Neural cell (in vitro differentiated cells): ENCODE measurements around the gene AK8. TPM values are rescaled to one million over a fixed set of nuclear protein-coding genes. Genes with fewer than 3 reads are reported as not detected.

ENCODE experiments used
- H2AFZ ChIP-seq: fragments of 200-600, 300-800 bp; sonication (generic), shearing (Covaris generic); 2 replicates; pipeline ENCODE4 v1.6.0; 2014; ENCODE audit warnings: low read depth, mild to moderate bottlenecking, antibody characterized with exemption, low read length, moderate library complexity
- H3F3A ChIP-seq: fragments of 200-600 bp; shearing (Covaris generic); 2 replicates; pipeline ENCODE4 v1.6.1; 2016; ENCODE audit warnings: mild to moderate bottlenecking, moderate library complexity, mixed read lengths, antibody characterized with exemption, low read length; ENCODE audit not compliant: insufficient read depth, poor library complexity, severe bottlenecking
- H3K27ac ChIP-seq: fragments of 200-600, 300-800 bp; sonication (generic), shearing (Covaris generic); 2 replicates; pipeline ENCODE4 v1.5.1; 2014; ENCODE audit warnings: mild to moderate bottlenecking, low read length, moderate library complexity
- H3K27me3 ChIP-seq: fragments of 300-800, 200-600 bp; sonication (generic), shearing (Covaris generic); 2 replicates; pipeline ENCODE4 v1.6.0; 2014; ENCODE audit warnings: mild to moderate bottlenecking, low read depth, low read length, moderate library complexity; ENCODE audit not compliant: insufficient read depth
- H3K36me3 ChIP-seq: fragments of 300-800, 200-600 bp; sonication (generic), shearing (Covaris generic); 2 replicates; pipeline ENCODE4 v1.5.1; 2014; ENCODE audit warnings: mild to moderate bottlenecking, antibody characterized with exemption, low read length, moderate library complexity; ENCODE audit not compliant: insufficient read depth
- H3K4me2 ChIP-seq: fragments of 300-800, 200-600 bp; sonication (generic), shearing (Covaris generic); 2 replicates; pipeline ENCODE4 v1.6.0; 2014; ENCODE audit warnings: mild to moderate bottlenecking, low read length
- H3K4me3 ChIP-seq: fragments of 300-800, 200-600 bp; sonication (generic), shearing (Covaris generic); 2 replicates; pipeline ENCODE4 v1.5.1; 2014; ENCODE audit warnings: mild to moderate bottlenecking, low read length, moderate library complexity
- H3K79me2 ChIP-seq: fragments of 200-600 bp; shearing (Covaris generic); replicated peaks from 2 replicates; pipeline ENCODE4 v1.6.0; 2014; ENCODE audit warnings: mild to moderate bottlenecking, low read length, moderate library complexity; ENCODE audit not compliant: insufficient read depth
- H3K9ac ChIP-seq: fragments of 300-800, 200-600 bp; sonication (generic), shearing (Covaris generic); 2 replicates; pipeline ENCODE4 v1.6.1; 2016; ENCODE audit warnings: mild to moderate bottlenecking, low read length, mixed read lengths
- H3K9me2 ChIP-seq: fragments of 200-600 bp; shearing (Covaris generic); 2 replicates; pipeline ENCODE4 v1.6.1; 2016; ENCODE audit warnings: mild to moderate bottlenecking, low read length, mixed read lengths; ENCODE audit not compliant: insufficient read depth
- H3K9me3 ChIP-seq: fragments of 200-600, 300-800 bp; sonication (generic), shearing (Covaris generic); 2 replicates; pipeline ENCODE4 v1.6.1; 2016; ENCODE audit warnings: mild to moderate bottlenecking, mixed run types, low read length, moderate library complexity, mixed read lengths
- H4K20me1 ChIP-seq: fragments of 200-600 bp; shearing (Covaris generic); 2 replicates; pipeline ENCODE4 v1.6.1; 2016; ENCODE audit warnings: mild to moderate bottlenecking, mixed run types; ENCODE audit not compliant: insufficient read depth
- EP300 ChIP-seq: fragments of 450-650 bp; conservative IDR thresholded peaks from 2 replicates; pipeline ENCODE4 v1.6.1; 2014; ENCODE audit warnings: antibody characterized with exemption, mild to moderate bottlenecking, moderate library complexity; ENCODE audit not compliant: poor library complexity, severe bottlenecking
- EZH2 ChIP-seq: fragments of 200-600, 300-800 bp; shearing (Covaris generic), sonication (generic); IDR thresholded peaks from 2 replicates; pipeline ENCODE4 v1.6.1; 2014; ENCODE audit warnings: antibody characterized with exemption, low read length, borderline replicate concordance, mild to moderate bottlenecking; ENCODE audit not compliant: insufficient read depth, poor library complexity, severe bottlenecking
- MXI1 ChIP-seq: fragments of 450-650 bp; conservative IDR thresholded peaks from 2 replicates; pipeline ENCODE4 v1.6.1; 2014; ENCODE audit warnings: antibody characterized with exemption, mild to moderate bottlenecking; ENCODE audit not compliant: poor library complexity, severe bottlenecking
- POLR2AphosphoS5 ChIP-seq: IDR thresholded peaks from 2 replicates; pipeline ENCODE4 v1.6.1; 2012
- RAD21 ChIP-seq: fragments of 450-650 bp; conservative IDR thresholded peaks from 2 replicates; pipeline ENCODE4 v1.6.1; 2014; ENCODE audit warnings: antibody characterized with exemption, mild to moderate bottlenecking, moderate library complexity
- SMC3 ChIP-seq: fragments of 450-650 bp; conservative IDR thresholded peaks from 2 replicates; pipeline ENCODE4 v1.6.1; 2014; ENCODE audit warnings: antibody characterized with exemption, mild to moderate bottlenecking, moderate library complexity; ENCODE audit not compliant: poor library complexity
- TAF1 ChIP-seq: IDR thresholded peaks from 2 replicates; pipeline ENCODE4 v1.6.1; 2012; ENCODE audit warnings: low read depth
- polyA plus RNA-seq: library from polyadenylated mRNA; depleted of rRNA; stranded (reverse); fragments of >200 nt; gene quantifications from 2 replicates; pipeline ENCODE4 v1.2.3, GENCODE V29; 2014
- TF ChIP-seq, protein P1 (sequence below): IDR thresholded peaks from 2 replicates; pipeline ENCODE4 v1.6.1; 2012; ENCODE audit warnings: borderline replicate concordance
- TF ChIP-seq, protein P2 (sequence below): fragments of 450-650 bp; IDR thresholded peaks from 2 replicates; pipeline ENCODE4 v1.5.1; 2014; ENCODE audit warnings: antibody characterized with exemption, mild to moderate bottlenecking, moderate library complexity; ENCODE audit not compliant: poor library complexity, severe bottlenecking

The AK8 gene
- polyA plus RNA-seq, 1 donor from 2014 or later, result 0.71 TPM

DNA sequence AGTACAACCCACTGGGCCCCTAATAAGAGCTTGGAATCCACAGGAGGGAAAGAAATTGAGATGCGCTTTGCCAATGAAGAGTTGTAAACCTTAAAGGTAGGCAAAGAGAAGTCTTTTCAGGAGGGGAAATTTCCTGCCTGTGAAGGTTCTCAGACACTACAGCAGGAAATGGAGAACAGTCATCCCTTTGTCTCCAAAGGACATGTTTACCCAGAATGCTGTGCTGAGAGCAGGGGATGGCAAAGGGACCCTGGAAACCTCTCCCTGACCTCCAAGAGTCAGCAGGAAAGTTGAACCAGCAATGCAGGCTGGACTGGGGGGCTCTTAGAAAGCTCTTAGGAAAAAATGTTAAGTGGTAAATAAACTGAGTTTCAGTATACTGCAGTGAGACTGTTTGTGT, 103.2 kb downstream of the AK8 start:
- Histone ChIP-seq H3K79me2 (no peaks in the 10 kb centered on the region), H3F3A (no peaks in the 10 kb centered on the region), H3K4me3 (no peak overlapping the region), H2AFZ (no peak overlapping the region), H3K27me3 (peaks cover under 1% of the 10 kb centered on the region), H3K9me3 (no peaks in the 10 kb centered on the region), H3K9me2 (no peaks in the 10 kb centered on the region), H3K4me2 (no peak overlapping the region), H4K20me1 (no peaks in the 10 kb centered on the region), H3K9ac (no peak overlapping the region), H3K36me3 (no peaks in the 10 kb centered on the region), H3K27ac (no peak overlapping the region)
- TF ChIP-seq EZH2, result no peak
- no peak for TF ChIP-seq SMC3
- TF ChIP-seq TAF1, result no peak
- TF ChIP-seq POLR2AphosphoS5, result no peak
- TF ChIP-seq, protein P1, sequence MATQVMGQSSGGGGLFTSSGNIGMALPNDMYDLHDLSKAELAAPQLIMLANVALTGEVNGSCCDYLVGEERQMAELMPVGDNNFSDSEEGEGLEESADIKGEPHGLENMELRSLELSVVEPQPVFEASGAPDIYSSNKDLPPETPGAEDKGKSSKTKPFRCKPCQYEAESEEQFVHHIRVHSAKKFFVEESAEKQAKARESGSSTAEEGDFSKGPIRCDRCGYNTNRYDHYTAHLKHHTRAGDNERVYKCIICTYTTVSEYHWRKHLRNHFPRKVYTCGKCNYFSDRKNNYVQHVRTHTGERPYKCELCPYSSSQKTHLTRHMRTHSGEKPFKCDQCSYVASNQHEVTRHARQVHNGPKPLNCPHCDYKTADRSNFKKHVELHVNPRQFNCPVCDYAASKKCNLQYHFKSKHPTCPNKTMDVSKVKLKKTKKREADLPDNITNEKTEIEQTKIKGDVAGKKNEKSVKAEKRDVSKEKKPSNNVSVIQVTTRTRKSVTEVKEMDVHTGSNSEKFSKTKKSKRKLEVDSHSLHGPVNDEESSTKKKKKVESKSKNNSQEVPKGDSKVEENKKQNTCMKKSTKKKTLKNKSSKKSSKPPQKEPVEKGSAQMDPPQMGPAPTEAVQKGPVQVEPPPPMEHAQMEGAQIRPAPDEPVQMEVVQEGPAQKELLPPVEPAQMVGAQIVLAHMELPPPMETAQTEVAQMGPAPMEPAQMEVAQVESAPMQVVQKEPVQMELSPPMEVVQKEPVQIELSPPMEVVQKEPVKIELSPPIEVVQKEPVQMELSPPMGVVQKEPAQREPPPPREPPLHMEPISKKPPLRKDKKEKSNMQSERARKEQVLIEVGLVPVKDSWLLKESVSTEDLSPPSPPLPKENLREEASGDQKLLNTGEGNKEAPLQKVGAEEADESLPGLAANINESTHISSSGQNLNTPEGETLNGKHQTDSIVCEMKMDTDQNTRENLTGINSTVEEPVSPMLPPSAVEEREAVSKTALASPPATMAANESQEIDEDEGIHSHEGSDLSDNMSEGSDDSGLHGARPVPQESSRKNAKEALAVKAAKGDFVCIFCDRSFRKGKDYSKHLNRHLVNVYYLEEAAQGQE, result no peak
- TF ChIP-seq, protein P2, sequence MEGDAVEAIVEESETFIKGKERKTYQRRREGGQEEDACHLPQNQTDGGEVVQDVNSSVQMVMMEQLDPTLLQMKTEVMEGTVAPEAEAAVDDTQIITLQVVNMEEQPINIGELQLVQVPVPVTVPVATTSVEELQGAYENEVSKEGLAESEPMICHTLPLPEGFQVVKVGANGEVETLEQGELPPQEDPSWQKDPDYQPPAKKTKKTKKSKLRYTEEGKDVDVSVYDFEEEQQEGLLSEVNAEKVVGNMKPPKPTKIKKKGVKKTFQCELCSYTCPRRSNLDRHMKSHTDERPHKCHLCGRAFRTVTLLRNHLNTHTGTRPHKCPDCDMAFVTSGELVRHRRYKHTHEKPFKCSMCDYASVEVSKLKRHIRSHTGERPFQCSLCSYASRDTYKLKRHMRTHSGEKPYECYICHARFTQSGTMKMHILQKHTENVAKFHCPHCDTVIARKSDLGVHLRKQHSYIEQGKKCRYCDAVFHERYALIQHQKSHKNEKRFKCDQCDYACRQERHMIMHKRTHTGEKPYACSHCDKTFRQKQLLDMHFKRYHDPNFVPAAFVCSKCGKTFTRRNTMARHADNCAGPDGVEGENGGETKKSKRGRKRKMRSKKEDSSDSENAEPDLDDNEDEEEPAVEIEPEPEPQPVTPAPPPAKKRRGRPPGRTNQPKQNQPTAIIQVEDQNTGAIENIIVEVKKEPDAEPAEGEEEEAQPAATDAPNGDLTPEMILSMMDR, result no peak
- no peak for TF ChIP-seq MXI1

DNA sequence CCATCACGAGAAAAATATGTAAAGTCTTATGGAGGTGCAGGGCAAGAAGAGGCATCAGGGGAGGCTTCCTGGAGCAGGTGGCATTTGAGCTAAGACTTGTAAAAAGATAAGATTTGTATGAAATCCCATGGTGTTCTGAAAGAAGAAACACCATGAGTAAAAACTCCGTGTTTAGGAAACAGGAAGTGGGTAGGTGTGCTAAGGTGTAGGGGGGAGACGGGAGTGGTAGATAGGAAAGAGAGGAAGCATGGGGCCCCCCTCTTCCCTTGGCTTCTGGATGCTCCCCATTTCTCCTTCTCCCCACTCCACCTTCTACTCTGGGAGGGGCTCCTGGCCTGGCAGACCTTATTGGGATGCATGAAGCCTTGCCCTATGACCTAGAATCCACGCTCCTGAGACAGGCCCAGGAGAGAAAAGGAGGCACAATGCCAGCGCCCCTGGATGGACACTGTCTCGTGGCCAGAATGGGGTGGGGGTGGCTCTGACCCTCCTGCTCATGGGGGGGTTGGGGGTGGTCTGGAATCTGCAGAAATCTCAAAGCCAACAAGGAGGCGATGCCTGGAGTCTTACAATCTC, 104.2 kb downstream of the AK8 start:
- TF ChIP-seq TAF1 (no peak), RAD21 (no peak), EZH2 (no peak), SMC3 (no peak), EP300 (no peak), MXI1 (no peak), POLR2AphosphoS5 (no peak)
- TF ChIP-seq, protein P2, result no peak
- TF ChIP-seq, protein P1, result no peak
- no peaks in the 10 kb centered on the region for H3K36me3 ChIP-seq
- no peak overlapping the region for H3K4me3 ChIP-seq
- peaks cover 4% of the 10 kb centered on the region for H3K27me3 ChIP-seq
- H3K4me2 ChIP-seq, result no peak overlapping the region
- H3K9me2 ChIP-seq, result no peaks in the 10 kb centered on the region
- no peaks in the 10 kb centered on the region for H4K20me1 ChIP-seq
- no peak overlapping the region for H2AFZ ChIP-seq
- H3K9ac ChIP-seq, result no peak overlapping the region
- no peaks in the 10 kb centered on the region for H3F3A ChIP-seq
- no peaks in the 10 kb centered on the region for H3K9me3 ChIP-seq
- H3K79me2 ChIP-seq, result no peaks in the 10 kb centered on the region
- H3K27ac ChIP-seq, result no peak overlapping the region
